ENCODE measurements around the gene CFAP52. TPM values are rescaled to one million over a fixed set of nuclear protein-coding genes. Genes with fewer than 3 reads are reported as not detected.
"Not testable (repeated sequence)": the region's sequence is repeated elsewhere in the genome, so short reads cannot be mapped to it uniquely, and the experiment has no call there.

CFAP52 gene
- total RNA-seq, 1 donor from 2014 or later: not detected

DNA sequence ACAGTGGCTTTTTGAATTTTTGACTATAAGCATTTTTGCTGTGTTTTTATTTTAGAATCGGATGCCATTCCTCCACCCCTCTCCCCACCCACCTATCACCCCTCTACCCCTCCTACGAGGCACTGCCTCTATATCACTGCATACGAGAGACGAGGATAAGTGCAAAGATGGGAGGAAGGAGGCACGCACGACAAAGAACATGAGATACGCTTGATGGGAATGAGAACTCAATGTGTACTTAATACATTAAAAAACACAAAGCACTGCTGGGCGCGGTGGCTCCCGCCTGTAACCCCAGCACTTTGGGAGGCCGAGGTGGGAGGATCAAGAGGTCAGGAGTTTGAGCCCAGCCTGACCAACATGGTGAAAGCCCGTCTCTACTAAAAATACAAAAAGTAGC, 60.1 kb downstream of the CFAP52 start:
- intact Hi-C loops (cut with DNase I): no loop called here
- ATAC-seq (no peak), DNase-seq (ENCODE audit: low spot score) (no peak)

DNA sequence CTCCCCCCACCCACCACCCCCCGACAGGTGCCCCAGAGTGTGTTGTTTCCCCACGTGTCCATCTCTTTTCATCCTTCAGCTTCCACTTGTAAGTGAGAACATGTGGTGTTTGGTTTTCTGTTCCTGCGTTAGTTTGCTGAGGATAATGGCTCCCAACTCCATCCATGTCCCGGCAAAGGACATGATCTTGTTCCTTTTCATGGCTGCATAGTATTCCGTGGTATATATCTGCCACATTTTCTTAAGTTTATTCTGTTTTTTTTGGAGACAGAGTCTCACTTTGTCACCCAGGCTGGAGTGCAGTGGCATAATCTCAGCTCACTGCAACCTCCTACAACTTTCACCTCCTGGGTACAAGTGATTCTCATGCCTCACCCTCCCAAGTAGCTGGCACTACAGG, 63.9 kb downstream of the CFAP52 start:
- ATAC-seq; intact Hi-C loops (cut with DNase I); DNase-seq (ENCODE audit: low spot score): not testable (repeated sequence)

DNA sequence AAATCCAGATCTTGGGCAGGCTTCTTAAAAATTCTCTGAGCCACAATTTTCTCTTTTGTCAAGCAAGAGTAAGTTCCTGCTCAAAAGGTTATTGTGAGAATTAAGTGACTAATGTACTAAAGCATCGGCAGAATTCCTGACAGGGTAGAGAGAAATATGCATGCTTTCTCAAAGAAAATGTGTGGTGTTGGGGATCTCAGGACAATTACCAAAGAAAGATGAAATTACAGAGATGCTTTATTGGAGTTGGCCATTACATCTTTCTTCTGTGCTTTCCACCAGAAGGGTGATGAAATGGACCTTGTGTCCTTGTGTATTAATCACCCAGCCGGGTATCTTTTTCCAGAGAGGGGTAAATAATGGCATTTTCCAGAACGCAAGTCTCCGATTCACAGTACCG, 67.2 kb downstream of the CFAP52 start:
- ATAC-seq (no peak), DNase-seq (ENCODE audit: low spot score) (no peak)
- intact Hi-C loops (cut with DNase I): no loop called here

DNA sequence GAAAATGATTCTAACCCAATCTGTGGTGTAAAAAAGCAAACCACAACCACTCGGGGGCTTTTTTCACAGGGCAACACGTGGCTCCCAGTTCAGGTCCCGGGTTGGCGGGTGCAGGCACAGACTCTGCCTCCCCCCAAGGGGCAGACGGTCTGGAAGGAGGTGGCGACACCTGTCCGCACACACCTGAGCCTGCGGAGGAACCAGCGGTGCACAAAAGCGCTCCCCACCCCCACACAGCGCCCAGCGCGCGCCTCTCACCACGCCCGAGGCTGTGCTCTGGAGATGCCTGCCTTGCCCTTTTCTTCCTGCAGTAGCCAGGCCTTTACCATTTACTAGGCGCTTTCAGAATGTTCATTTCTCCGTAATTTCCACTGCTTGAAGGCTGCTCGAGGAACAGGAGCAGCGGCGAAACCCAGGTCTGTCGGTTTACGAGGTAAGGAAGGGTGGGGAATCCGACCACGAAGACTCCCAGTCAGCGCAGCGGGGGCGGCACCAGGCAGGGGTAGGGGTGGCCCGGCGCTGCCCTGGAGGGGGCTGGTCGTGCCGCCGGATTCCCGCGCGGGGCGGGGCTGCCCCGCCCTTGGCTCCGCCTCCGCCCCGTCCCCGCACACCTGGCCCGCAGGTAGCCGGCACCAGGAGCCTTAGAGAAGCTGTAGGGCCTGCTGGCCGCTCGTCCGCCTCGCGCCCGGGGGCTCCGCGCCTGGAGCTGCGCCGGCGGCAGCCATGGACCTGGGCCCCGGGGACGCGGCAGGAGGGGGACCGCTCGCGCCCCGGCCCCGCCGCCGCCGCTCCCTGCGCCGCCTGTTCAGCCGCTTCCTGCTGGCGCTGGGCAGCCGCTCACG, 68.7 kb downstream of the CFAP52 start, which contains the start of gene USP43:
USP43 (plus strand) TSS at position 608 of the 842 bp plus-strand sequence; CDS start at position 724, 116 bp downstream.
- ATAC-seq (no peak), DNase-seq (ENCODE audit: low spot score) (no peak)
- intact Hi-C loops (cut with DNase I): no loop called here

DNA sequence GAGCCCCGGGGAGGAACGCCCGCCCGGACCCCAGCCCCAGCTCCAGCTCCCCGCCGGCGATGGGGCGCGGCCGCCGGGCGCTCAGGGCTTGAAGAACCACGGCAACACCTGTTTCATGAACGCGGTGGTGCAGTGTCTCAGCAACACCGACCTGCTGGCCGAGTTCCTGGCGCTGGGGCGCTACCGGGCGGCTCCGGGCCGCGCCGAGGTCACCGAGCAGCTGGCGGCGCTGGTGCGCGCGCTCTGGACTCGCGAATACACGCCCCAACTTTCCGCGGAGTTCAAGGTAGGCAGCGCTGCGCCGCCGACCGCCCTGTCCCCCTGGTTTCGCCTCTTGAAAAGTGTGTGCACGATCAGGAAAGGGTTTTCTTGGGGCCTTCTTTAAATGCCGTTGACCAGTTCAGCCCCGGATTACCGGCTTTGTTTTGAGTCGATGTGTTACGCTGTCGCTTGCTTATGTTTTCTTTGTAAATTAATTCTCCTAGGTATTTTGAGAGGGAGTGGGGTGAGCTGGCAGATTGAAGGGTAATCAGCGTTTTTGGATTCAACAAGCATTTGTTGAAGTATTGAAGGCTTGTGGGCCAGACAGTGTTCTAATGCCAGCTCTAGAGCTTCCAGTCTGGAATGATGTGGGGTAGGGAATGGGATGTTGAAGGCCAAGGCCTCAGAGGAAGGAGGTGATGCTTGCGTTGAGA, 69.6 kb downstream of the CFAP52 start:
- ATAC-seq: no peak
- no peak for DNase-seq (ENCODE audit: low spot score)
- intact Hi-C loops (cut with DNase I): no loop called here

DNA sequence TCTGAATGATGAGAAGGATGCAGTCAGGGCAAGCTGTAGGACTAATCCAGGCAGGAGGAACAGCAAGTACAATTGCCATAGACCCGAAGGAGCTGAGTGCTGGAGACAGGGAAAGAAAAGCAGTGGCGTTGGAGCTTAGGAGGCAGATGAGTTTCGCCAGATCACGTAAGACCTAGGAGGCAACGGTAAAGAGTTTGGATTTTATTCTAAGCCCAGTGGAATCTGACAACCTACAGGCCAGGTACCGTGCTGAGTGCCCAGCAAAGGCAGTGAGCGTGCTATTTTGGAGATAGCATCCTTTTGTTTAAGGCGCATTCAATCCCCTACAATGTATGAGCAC, 70.1 kb downstream of the CFAP52 start:
- DNase-seq (ENCODE audit: low spot score) (no peak), ATAC-seq (no peak)
- intact Hi-C loops (cut with DNase I): no loop called here

DNA sequence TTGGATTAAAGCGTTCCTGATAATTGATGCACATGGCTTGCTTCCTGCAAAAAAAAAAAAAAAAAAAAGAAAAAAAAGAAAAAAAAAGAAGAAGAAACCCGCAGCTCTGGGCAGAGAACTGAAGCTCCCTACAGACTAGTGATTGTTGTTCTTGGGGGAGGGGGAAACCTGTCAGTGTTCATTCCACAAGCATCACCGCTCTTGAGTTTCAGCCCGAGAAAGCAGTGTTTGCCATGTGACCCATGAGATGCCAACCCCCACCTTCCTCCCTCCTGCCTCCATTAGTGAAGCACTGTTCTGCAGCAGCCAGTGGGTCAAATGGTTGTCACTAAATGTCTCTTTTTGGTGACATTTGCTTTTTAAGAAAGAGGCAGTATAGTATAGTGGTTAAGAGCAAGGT, 70.6 kb downstream of the CFAP52 start:
- ATAC-seq: no peak

DNA sequence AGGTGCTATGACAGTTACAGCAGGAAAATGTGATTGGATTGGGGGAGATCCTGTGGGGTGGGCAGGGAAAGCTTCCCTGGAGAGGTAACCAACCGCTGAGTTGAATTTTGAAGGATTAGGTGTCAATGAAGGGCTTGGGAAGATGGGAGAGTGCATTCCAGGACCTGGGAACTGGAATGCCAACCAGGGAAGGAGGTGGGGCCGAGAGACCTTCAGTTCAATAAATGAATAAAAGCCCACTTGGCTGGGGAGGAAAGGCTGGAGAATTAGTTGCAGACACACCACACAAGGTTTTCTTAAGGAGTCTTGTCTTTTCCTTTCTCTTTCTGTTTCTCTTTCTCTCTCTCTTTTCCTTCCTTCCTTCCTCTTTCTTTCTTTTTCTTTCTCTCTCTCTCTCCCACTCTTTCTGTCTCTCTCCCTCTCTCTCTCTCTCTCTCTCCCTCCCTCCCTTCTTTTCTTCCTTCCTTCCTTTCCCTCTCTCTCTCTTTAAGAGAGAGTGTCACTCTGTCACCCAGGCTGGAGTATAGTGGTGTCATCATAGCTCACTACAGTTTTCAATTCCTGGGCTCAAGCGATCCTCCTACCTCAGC, 72.2 kb downstream of the CFAP52 start:
- intact Hi-C loops (cut with DNase I): no loop called here
- no peak for DNase-seq (ENCODE audit: low spot score)

More for the DNA sequence above, 70.6 kb downstream of the CFAP52 start:
- DNase-seq (ENCODE audit: low spot score): no peak
- intact Hi-C loops (cut with DNase I): no loop called here

DNA sequence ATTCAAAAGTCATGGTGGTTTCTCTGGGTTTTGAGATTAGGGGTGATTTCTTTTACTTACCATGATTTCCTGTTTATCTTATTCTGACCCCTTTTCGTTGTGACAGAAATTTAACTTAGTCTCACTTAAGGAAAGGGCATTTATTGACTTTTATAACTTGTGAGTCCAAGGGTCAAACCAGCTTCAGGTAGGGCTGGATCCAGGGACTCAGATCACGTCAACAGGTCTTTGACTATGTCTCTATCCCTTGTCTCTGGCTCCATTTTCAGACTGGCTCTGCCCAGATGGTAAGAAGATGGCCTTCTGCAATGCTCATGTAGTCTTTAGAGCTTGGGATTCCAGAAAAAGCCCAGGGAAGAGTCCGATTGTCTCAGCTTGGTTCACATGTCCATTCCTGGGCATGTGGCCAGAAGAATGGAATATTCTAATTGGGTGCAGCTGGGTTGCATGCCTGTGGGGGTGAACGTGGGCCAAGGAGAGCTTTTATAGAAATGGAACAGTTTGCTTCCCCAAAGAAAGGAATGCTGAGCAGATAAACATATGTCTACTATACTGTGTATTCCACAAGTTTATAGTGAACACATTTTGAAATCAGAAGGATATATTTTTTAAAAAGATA, 82.3 kb downstream of the CFAP52 start:
- DNase-seq (ENCODE audit: low spot score): no peak
- no peak for ATAC-seq
- intact Hi-C loops (cut with DNase I): no loop called here

More for the DNA sequence above, 72.2 kb downstream of the CFAP52 start:
- no peak for ATAC-seq

DNA sequence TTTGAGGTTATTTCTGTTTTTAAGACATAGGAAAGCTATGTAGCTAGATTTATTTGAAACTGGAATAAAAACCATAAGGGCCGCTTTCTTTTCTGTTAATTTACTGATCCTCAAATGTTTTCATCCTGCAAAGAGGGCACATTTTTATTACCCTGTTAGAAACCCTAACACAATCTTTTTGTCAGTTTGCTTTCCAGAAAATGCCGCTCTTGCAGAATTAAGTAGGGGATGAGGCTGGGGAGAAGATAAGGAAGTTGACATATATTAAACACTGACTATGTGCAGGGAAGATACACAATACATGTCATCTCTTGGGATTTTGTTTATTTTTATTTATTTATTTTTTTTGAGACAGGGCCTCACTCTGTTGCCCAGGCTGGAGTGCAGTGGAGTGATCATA, 84.6 kb downstream of the CFAP52 start:
- intact Hi-C loops (cut with DNase I): no loop called here
- DNase-seq (ENCODE audit: low spot score) (no peak), ATAC-seq (no peak)

DNA sequence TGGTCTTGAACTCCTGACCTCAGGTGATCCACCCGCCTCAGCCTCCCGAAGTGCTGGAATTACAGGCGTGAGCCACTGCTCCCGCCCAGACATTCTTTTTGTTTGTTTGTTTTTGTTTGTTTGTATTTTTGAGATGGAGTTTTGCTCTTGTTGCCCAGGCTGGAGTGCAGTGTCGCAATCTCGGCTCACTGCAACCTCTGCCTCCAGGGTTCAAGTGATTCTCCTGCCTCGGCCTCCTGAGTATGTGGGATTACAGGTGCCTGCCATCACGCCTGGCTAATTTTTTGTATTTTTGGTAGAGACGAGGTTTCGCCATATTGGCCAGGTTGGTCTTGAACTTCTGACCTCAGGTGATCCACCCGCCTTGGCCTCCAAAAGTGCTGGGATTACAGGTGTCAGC, 87.1 kb downstream of the CFAP52 start:
- ATAC-seq; intact Hi-C loops (cut with DNase I); DNase-seq (ENCODE audit: low spot score): not testable (repeated sequence)

DNA sequence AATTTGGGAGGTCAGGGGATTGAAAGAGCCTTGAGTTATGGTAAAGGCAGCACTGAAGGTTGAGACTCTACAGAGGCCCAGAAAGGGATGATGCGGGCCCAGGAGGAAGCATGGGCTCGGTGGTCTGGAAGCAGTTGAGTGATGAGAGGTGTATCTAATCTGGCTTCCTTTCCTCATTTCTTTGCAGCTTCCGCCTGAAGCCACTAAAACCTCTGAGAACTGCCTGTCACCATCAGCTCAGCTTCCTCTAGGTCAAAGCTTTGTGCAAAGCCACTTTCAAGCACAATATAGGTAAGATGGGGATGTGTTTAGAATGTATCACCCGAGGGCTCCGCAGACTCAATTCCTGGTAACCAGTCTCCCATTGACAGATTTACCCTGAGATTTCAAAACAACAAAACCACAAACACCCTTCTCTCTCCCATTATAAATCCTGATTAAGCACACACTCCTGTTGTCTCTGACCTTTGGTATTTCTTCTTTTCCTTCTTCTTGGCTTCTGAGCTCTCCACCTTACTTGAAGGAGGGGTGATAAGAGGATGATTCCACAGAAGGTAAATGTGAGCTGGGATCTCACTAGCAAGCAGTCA, 90.1 kb downstream of the CFAP52 start:
- intact Hi-C loops (cut with DNase I): no loop called here

DNA sequence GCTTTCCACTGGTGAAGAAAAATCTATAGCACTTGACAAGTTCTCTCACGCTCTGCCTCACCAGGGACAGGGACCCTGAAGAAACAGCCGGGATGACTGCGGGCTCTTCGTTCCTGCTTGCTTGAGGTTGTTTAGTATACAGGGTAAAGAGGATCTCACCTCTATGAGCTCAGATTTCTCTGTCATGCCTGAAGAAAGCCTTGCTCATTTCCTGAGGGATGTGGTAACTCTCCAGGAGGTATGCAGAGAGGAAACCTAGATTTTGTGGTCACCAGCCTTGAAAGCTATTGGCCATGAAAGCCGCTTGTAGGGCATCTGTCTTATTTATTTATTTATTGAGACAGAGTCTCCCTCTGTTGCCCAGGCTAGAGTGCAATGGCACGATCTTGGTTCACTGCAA, 92.1 kb downstream of the CFAP52 start:
- ATAC-seq (no peak), DNase-seq (ENCODE audit: low spot score) (no peak)
- intact Hi-C loops (cut with DNase I): no loop called here

More for the DNA sequence above, 90.1 kb downstream of the CFAP52 start:
- ATAC-seq (no peak), DNase-seq (ENCODE audit: low spot score) (no peak)

DNA sequence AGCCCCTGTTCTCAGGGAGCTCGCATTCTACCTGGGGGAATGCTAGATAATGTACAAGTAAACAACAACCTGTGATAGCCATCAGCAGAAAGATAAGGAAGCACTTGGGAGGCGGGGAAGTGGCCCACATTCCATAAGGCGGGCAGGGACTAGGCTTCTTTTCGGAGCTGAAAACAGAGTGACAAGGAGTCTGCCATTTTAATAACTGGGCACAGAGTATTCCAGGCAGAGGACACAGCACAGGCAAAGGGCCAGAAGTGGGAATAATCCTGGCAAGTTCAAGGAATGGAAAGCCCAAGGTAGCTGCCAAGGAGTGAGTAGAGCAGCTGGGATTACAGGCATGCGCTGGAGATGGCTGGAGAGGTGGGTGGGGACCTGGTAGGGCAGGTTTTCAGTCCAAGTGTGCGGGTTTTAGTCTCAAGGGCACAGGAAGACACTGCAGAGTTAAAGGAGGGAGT, 93.1 kb downstream of the CFAP52 start:
- intact Hi-C loops (cut with DNase I): no loop called here
- ATAC-seq (no peak), DNase-seq (ENCODE audit: low spot score) (no peak)

DNA sequence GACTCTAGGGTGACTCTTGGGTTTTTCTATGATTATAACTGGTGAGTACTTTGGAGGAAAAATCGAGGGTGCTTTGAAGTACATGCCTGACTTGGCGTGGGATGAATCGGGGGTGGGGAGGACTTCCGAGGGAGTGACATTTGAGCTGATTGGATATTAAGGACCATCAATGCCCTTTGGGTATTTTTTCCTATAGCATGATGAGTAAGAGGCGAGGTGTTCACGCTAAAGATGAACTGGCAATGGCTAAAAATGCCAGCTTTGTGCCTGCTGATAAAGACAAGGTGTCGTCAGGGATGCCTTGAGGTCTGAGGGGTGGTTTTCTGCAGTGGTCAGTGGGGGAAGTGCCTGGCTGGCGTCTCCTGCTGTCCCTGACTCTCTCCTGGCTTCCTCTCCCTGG, 94.2 kb downstream of the CFAP52 start:
- no peak for ATAC-seq
- intact Hi-C loops (cut with DNase I): no loop called here
- no peak for DNase-seq (ENCODE audit: low spot score)

DNA sequence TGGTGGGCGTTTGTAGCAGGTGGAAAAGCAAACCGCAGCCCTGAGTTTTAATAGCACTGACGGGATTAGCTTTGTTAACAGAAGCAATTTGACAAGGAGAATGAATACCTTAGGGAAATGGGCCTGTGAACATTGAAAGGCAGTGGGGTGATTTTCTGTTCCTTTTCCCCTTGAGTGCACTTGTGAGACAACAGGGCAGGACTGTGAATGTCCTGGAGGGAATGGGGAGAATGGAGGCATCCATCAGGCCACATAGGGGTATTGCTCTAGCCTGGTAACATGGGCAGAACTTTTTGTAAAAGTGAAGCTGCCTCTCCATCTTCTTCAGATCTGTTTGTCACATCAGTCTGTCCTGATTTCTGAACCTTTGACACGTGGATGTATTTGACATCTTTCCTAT, 95.1 kb downstream of the CFAP52 start:
- intact Hi-C loops (cut with DNase I): no loop called here
- ATAC-seq: no peak
- DNase-seq (ENCODE audit: low spot score): no peak

DNA sequence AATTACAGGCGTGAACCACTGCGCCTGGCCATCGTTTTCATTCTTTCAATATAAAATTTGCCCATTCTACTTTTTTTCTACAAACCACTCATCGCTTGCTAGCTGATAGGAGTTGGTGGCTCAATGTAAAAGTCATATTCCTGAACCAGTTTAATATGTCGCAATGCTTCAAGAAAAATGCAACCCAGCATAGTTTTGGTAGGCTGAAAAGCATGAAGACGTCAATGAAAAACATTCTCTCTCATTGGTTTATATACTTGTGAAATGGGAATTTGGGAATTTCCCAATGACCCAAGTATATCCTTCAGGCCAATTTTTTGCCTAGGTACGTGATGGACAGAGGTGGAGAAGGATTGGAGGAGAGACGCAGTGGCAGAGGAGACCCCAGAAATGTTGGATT, 95.8 kb downstream of the CFAP52 start:
- intact Hi-C loops (cut with DNase I): no loop called here
- no peak for ATAC-seq
- no peak for DNase-seq (ENCODE audit: low spot score)

DNA sequence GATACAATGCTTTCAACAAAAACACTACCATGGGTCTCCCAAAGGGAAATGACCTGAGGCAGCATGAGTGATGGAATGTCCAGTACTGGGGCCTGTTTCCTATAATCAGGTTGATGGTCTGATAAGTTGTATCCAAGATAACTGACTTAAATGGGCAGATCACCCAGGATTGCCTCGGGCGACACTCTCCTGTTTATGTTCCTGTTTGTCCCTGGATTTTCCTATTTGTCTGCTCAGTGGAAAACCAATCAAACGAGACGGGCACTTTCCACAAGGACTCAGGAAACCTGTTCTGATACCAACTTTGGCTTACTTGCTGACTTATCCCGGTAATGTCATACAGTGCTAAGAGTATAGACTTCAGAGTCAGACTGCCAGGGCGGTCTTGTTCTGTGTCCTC, 96.2 kb downstream of the CFAP52 start:
- DNase-seq (ENCODE audit: low spot score) (no peak), ATAC-seq (no peak)
- intact Hi-C loops (cut with DNase I): no loop called here

DNA sequence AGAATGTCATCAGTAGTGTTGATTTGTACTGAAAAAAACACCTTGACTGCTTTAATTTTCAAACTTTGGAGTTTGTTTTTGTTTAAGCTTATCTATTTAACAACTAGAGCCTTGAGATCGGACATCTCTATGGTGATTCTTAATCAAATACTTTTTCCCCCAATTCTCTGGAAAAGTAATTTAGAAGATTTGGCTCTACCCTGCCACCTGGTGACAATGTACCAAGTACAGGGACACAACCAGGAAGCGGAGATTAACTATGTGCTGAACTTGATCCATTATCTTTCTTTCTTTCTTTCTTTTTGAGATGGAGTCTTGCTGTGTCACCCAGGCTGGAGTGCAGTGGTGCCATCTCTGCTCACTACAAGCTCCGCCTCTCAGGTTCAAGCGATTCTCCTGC, 99.6 kb downstream of the CFAP52 start:
- DNase-seq (ENCODE audit: low spot score): no peak
- intact Hi-C loops (cut with DNase I): no loop called here
- ATAC-seq: no peak
